ENCODE measurements around the gene CYP2U1.

- TF ChIP-seq POLR2AphosphoS5 (IDR thresholded peaks at IDR 0.05; ENCODE audit: borderline replicate concordance, low read depth, low read length) (no peak), EZH2 (IDR thresholded peaks at IDR 0.05) (no peak)
Measured at GRCh38 chr4:107978716-107979451, 47.5 kb downstream of the CYP2U1 start.
